SU-DHL-6 (cell line): ENCODE data around the gene CUX1.

ENCODE experiments used
- H2AFZ ChIP-seq: fragments of 200-600 bp; sonication (generic); 2 replicates; pipeline ENCODE4 v1.6.1; 2014; ENCODE audit warnings: low read depth, mild to moderate bottlenecking, moderate library complexity, mixed read lengths, antibody characterized with exemption, low read length; ENCODE audit not compliant: severe bottlenecking
- H3F3A ChIP-seq: fragments of 200-600 bp; shearing (Covaris generic); 2 replicates; pipeline ENCODE4 v1.6.0; 2016; ENCODE audit warnings: antibody characterized with exemption, mild to moderate bottlenecking; ENCODE audit not compliant: insufficient read depth
- H3K27ac ChIP-seq: fragments of 200-600 bp; sonication (generic); 2 replicates; pipeline ENCODE4 v1.5.1; 2016; ENCODE audit warnings: low read depth, mild to moderate bottlenecking, low read length, moderate library complexity, mixed read lengths
- H3K27me3 ChIP-seq: fragments of 200-600 bp; sonication (generic), shearing (Covaris generic); 2 replicates; pipeline ENCODE4 v1.6.0; 2014; ENCODE audit warnings: mild to moderate bottlenecking, low read length
- H3K36me3 ChIP-seq: fragments of 200-600 bp; sonication (generic); 2 replicates; pipeline ENCODE4 v1.6.1; 2014; ENCODE audit warnings: mild to moderate bottlenecking, low read length, mixed read lengths
- H3K4me2 ChIP-seq: fragments of 300-600, 200-600 bp; shearing (Covaris generic), sonication (generic); 2 replicates; pipeline ENCODE4 v1.6.0; 2014; ENCODE audit warnings: low read length, low read depth, mild to moderate bottlenecking; ENCODE audit not compliant: poor library complexity, severe bottlenecking
- H3K4me3 ChIP-seq: fragments of 200-600 bp; sonication (generic); 2 replicates; pipeline ENCODE4 v1.5.1; 2014; ENCODE audit warnings: antibody characterized with exemption, low read length, mild to moderate bottlenecking, mixed read lengths; ENCODE audit not compliant: insufficient read depth, poor library complexity, severe bottlenecking
- H3K79me2 ChIP-seq: fragments of 200-600 bp; sonication (generic); 2 replicates; pipeline ENCODE4 v1.6.1; 2014; ENCODE audit warnings: mild to moderate bottlenecking, low read length, moderate library complexity; ENCODE audit not compliant: insufficient read depth
- H3K9ac ChIP-seq: fragments of 200-600 bp; sonication (generic); 2 replicates; pipeline ENCODE4 v1.7.0; 2014; ENCODE audit warnings: mild to moderate bottlenecking, low read length
- H3K9me2 ChIP-seq: fragments of 200-600 bp; sonication (generic); replicated peaks from 2 replicates; pipeline ENCODE4 v1.6.1; 2014; ENCODE audit warnings: low read length; ENCODE audit not compliant: insufficient read depth
- H3K9me3 ChIP-seq: fragments of 200-600 bp; sonication (generic); 2 replicates; pipeline ENCODE4 v1.6.1; 2014; ENCODE audit warnings: low read length, mixed read lengths; ENCODE audit not compliant: insufficient read depth
- H4K20me1 ChIP-seq: fragments of 200-600 bp; sonication (generic); 2 replicates; pipeline ENCODE4 v1.6.1; 2014; ENCODE audit warnings: low read depth, mild to moderate bottlenecking, antibody characterized with exemption, low read length, moderate library complexity, mixed read lengths
- EZH2phosphoT487 ChIP-seq: fragments of 200-600 bp; sonication (generic), shearing (Covaris generic); conservative IDR thresholded peaks from 2 replicates; pipeline ENCODE4 v1.6.1; 2018; ENCODE audit warnings: mild to moderate bottlenecking, antibody characterized with exemption, low read length, moderate library complexity, mixed read lengths
- TF ChIP-seq, protein P1 (sequence below): fragments of 200-600 bp; sonication (generic); IDR thresholded peaks from one replicate; pipeline ENCODE4 v1.5.1; 2017; ENCODE audit warnings: antibody characterized with exemption, mild to moderate bottlenecking, low read length, moderate library complexity; ENCODE audit not compliant: insufficient read depth, poor library complexity, severe bottlenecking

The CUX1 gene

GRCh38 chr7:101814991-101815825 lies 2.2 kb upstream of the CUX1 start:
- Histone ChIP-seq H3K36me3 (peaks cover 8% of the 10 kb centered on the region), H3K4me2 (peak overlapping the region; percentile 66), H3K27ac (peak overlapping the region; percentile 70), H3K27me3 (no peaks in the 10 kb centered on the region), H4K20me1 (no peaks in the 10 kb centered on the region), H3K9me3 (no peaks in the 10 kb centered on the region), H3K79me2 (peaks cover 35% of the 10 kb centered on the region), H2AFZ (peak overlapping the region; percentile 23), H3K4me3 (peak overlapping the region; percentile 72), H3K9ac (peak overlapping the region; percentile 73), H3K9me2 (no peaks in the 10 kb centered on the region), H3F3A (peaks cover 60% of the 10 kb centered on the region)
- no peak for TF ChIP-seq EZH2phosphoT487
- TF ChIP-seq, protein P1, sequence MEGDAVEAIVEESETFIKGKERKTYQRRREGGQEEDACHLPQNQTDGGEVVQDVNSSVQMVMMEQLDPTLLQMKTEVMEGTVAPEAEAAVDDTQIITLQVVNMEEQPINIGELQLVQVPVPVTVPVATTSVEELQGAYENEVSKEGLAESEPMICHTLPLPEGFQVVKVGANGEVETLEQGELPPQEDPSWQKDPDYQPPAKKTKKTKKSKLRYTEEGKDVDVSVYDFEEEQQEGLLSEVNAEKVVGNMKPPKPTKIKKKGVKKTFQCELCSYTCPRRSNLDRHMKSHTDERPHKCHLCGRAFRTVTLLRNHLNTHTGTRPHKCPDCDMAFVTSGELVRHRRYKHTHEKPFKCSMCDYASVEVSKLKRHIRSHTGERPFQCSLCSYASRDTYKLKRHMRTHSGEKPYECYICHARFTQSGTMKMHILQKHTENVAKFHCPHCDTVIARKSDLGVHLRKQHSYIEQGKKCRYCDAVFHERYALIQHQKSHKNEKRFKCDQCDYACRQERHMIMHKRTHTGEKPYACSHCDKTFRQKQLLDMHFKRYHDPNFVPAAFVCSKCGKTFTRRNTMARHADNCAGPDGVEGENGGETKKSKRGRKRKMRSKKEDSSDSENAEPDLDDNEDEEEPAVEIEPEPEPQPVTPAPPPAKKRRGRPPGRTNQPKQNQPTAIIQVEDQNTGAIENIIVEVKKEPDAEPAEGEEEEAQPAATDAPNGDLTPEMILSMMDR: peak; percentile 43

DNA sequence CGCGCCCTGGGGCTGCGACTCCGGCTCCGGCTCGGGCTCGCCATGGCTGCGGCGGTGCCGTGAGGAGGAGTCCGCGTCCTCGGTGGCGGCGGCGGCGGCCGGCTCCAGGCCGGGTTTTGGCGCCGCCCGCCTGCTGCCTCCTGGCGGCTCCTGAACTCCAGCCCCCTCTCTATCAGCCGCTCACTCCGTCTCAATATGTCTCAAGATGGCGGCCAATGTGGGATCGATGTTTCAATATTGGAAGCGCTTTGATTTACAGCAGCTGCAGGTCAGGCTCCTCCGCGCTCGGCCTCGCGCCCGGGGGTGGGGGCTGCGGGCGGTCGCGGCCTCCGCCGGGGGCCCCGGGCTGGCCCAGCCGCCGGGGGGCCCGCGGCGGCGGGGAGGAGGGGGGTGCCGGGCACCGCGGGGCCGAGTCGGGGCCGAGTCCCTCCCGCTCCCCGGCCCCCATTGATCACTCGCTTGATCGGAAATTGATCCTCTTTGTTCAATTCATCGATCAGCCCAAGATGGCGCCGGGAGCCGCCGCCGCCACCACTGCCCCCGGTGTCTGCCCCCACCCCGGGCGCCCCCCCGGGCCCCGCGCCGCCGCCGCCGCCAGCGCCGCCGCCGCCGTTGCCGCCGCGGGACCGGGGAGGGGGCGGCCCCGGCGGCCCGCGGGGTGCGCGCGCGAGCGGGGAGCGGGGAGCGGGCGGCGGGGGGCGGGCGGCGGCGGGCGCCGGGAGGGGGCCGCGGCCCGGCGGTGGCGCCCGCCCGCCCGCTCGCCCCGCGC lies 1.4 kb upstream of the CUX1 start:
- Histone ChIP-seq H3K4me3 (peak overlapping the region; percentile 57), H2AFZ (no peak overlapping the region)

DNA sequence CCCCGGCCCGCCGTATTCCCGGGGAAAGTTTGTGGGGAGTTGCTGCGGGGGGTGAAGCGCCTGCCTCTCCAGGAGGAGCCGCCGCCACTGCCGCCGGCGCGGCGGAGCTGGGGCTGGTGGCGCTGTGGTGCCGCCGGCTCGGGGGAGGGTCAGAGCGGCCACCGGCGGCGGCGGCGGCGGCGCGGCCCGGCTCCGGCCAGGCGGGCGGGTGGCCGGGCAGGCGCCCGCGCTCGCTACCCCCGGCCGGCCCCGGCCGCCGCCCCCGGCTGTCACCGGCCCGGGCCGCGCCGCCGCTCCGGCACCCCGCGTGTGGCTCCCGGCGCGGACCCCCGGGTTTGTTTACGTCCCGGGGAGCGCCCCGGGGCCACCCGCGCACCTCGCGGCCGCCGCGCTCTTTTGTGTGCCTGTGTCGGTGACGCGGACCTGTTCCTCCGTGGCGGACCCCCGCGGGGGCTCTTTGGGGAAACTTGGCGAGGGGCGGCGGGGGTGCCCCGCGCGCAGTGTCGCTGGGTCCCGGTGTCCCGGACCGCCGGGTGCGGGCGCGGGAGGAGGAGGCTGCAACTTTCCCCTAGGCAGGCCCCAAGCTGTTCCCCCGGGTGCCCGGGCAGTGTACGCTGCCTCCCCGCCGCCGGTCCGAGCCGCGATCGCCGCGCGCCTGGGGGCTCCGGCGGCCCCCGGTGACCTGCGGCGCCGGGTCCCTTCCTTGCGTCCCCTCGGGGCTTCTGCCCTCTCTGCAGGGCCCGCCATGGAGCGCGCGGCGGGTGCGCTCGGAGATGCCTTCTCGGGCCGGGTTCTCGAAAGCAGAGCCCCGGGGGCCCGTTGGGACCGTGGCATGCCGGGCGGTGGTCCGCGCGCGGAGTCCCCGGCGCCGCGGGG lies 593 bp upstream of the CUX1 start:
- peak overlapping the region; percentile 64 for H3K4me3 ChIP-seq
- TF ChIP-seq, protein P1: no peak
- no peak for TF ChIP-seq EZH2phosphoT487
- H2AFZ ChIP-seq: no peak overlapping the region
- H4K20me1 ChIP-seq: no peaks in the 10 kb centered on the region
- no peaks in the 10 kb centered on the region for H3K9me3 ChIP-seq
- H3K9ac ChIP-seq: peak overlapping the region; percentile 97
- H3K4me2 ChIP-seq: peak overlapping the region; percentile 97
- peaks cover 8% of the 10 kb centered on the region for H3K36me3 ChIP-seq
- H3F3A ChIP-seq: peaks cover 65% of the 10 kb centered on the region
- no peaks in the 10 kb centered on the region for H3K27me3 ChIP-seq
- peak overlapping the region; percentile 85 for H3K27ac ChIP-seq
- H3K79me2 ChIP-seq: peaks cover 49% of the 10 kb centered on the region
- H3K9me2 ChIP-seq: no peaks in the 10 kb centered on the region

More for the DNA sequence above, 1.4 kb upstream of the CUX1 start:
- peaks cover 68% of the 10 kb centered on the region for H3F3A ChIP-seq
- peaks cover 8% of the 10 kb centered on the region for H3K36me3 ChIP-seq
- no peaks in the 10 kb centered on the region for H3K9me2 ChIP-seq
- peak overlapping the region; percentile 97; the same call in 1 of the 2 replicates for H3K9ac ChIP-seq
- no peaks in the 10 kb centered on the region for H4K20me1 ChIP-seq
- peak overlapping the region; percentile 85 for H3K27ac ChIP-seq
- TF ChIP-seq EZH2phosphoT487: no peak
- TF ChIP-seq, protein P1: no peak
- peaks cover 43% of the 10 kb centered on the region for H3K79me2 ChIP-seq
- no peak overlapping the region for H3K4me2 ChIP-seq
- no peaks in the 10 kb centered on the region for H3K9me3 ChIP-seq
- H3K27me3 ChIP-seq: no peaks in the 10 kb centered on the region
